Measurements from ENCODE around the gene TRMT1. TPM values are rescaled to one million over a fixed set of nuclear protein-coding genes. Genes with fewer than 3 reads are reported as not detected.

Gene TRMT1
- total RNA-seq, 1 experiment from 2014 or later: 52.0 TPM

GRCh38 chr19:13076787-13077186 is 39.8 kb downstream of the TRMT1 start:
- no peaks in the 10 kb centered on the region for H3K9me3 ChIP-seq (ENCODE audit: control insufficient read depth, insufficient read depth, low read depth, low read length)

GRCh38 chr19:13076320-13076719 is 40.2 kb downstream of the TRMT1 start:
- no TSS peak for BruUV-seq (replicated peaks)
- Histone ChIP-seq H3K27ac (ENCODE audit: low read length) (no peak overlapping the region), H3K4me3 (ENCODE audit: low read depth in 2 of 2, low read length in 2 of 2) (no peak overlapping the region), H3K27me3 (ENCODE audit: control insufficient read depth, insufficient read depth, low read length) (no peaks in the 10 kb centered on the region), H3K4me1 (ENCODE audit: control insufficient read depth, insufficient read depth, low read length) (peaks cover 7% of the 10 kb centered on the region), H3K36me3 (ENCODE audit: control insufficient read depth, insufficient read depth, low read length) (no peaks in the 10 kb centered on the region), H3K9me3 (ENCODE audit: control insufficient read depth, insufficient read depth, low read depth, low read length) (no peaks in the 10 kb centered on the region)
- DNase-seq (ENCODE audit: low read depth, low spot score) (no peak), ATAC-seq (no peak)
- TF ChIP-seq TCF7L2 (IDR thresholded peaks at IDR 0.05; ENCODE audit: low read depth, low read length) (no peak), POLR2AphosphoS5 (IDR thresholded peaks at IDR 0.05; ENCODE audit: low read depth, low read length) (no peak), SIN3A (IDR thresholded peaks at IDR 0.05; ENCODE audit: borderline replicate concordance, insufficient read depth, low read depth, low read length) (no peak), REST (IDR thresholded peaks at IDR 0.05; ENCODE audit: insufficient read depth in 1 of 2, low read depth in 2 of 2, low read length in 1 of 2) (no peak)
- TF ChIP-seq, protein P1, sequence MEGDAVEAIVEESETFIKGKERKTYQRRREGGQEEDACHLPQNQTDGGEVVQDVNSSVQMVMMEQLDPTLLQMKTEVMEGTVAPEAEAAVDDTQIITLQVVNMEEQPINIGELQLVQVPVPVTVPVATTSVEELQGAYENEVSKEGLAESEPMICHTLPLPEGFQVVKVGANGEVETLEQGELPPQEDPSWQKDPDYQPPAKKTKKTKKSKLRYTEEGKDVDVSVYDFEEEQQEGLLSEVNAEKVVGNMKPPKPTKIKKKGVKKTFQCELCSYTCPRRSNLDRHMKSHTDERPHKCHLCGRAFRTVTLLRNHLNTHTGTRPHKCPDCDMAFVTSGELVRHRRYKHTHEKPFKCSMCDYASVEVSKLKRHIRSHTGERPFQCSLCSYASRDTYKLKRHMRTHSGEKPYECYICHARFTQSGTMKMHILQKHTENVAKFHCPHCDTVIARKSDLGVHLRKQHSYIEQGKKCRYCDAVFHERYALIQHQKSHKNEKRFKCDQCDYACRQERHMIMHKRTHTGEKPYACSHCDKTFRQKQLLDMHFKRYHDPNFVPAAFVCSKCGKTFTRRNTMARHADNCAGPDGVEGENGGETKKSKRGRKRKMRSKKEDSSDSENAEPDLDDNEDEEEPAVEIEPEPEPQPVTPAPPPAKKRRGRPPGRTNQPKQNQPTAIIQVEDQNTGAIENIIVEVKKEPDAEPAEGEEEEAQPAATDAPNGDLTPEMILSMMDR (IDR thresholded peaks at IDR 0.05): no peak
- intact Hi-C loops (cut with micrococcal nuclease; ENCODE audit: unreplicated experiment) (no loop called here), in situ Hi-C loops (cut with HindIII; ENCODE audit: low pct_unique_long_range_greater_than_20kb, low sequenced_read_pairs) (no loop called here)
- ChIA-PET POLR2A (no interaction called here), CTCF (no interaction called here)

More at GRCh38 chr19:13076787-13077186, 39.8 kb downstream of the TRMT1 start:
- DNase-seq (ENCODE audit: low read depth, low spot score): no peak
- Histone ChIP-seq H3K27me3 (ENCODE audit: control insufficient read depth, insufficient read depth, low read length) (no peaks in the 10 kb centered on the region), H3K27ac (ENCODE audit: low read length) (no peak overlapping the region), H3K36me3 (ENCODE audit: control insufficient read depth, insufficient read depth, low read length) (no peaks in the 10 kb centered on the region), H3K4me1 (ENCODE audit: control insufficient read depth, insufficient read depth, low read length) (peaks cover 7% of the 10 kb centered on the region), H3K4me3 (ENCODE audit: low read depth in 2 of 2, low read length in 2 of 2) (no peak overlapping the region)
- BruUV-seq (replicated peaks): no TSS peak
- TF ChIP-seq POLR2AphosphoS5 (IDR thresholded peaks at IDR 0.05; ENCODE audit: low read depth, low read length): no peak
- TF ChIP-seq TCF7L2 (IDR thresholded peaks at IDR 0.05; ENCODE audit: low read depth, low read length): no peak
- TF ChIP-seq REST (IDR thresholded peaks at IDR 0.05; ENCODE audit: insufficient read depth in 1 of 2, low read depth in 2 of 2, low read length in 1 of 2): no peak
- no peak for TF ChIP-seq SIN3A (IDR thresholded peaks at IDR 0.05; ENCODE audit: borderline replicate concordance, insufficient read depth, low read depth, low read length)
- TF ChIP-seq, protein P1 (IDR thresholded peaks at IDR 0.05): no peak
- ChIA-PET POLR2A (no interaction called here), CTCF (no interaction called here)
- in situ Hi-C loops (cut with HindIII; ENCODE audit: low pct_unique_long_range_greater_than_20kb, low sequenced_read_pairs): no loop called here
- ATAC-seq: no peak
- intact Hi-C loops (cut with micrococcal nuclease; ENCODE audit: unreplicated experiment): no loop called here

All from Panc1 (cell line).